Brain pericyte (primary cell): Measurements from ENCODE around the gene MMP11.

Experiments
- DNase-seq: peaks from one replicate; pipeline ENCODE4 v3.0.0-alpha.2; 2012; ENCODE audit warnings: low read depth, low spot score

MMP11 gene

DNA sequence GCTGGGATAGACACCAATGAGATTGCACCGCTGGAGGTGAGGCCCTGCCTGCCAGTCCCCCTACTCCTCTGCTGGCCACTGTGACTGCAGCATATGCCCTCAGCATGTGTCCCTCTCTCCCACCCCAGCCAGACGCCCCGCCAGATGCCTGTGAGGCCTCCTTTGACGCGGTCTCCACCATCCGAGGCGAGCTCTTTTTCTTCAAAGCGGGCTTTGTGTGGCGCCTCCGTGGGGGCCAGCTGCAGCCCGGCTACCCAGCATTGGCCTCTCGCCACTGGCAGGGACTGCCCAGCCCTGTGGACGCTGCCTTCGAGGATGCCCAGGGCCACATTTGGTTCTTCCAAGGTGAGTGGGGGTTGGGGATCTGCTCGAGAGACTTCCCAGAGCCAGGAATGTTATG, 8.4 kb downstream of the MMP11 start:
- DNase-seq: no peak

DNA sequence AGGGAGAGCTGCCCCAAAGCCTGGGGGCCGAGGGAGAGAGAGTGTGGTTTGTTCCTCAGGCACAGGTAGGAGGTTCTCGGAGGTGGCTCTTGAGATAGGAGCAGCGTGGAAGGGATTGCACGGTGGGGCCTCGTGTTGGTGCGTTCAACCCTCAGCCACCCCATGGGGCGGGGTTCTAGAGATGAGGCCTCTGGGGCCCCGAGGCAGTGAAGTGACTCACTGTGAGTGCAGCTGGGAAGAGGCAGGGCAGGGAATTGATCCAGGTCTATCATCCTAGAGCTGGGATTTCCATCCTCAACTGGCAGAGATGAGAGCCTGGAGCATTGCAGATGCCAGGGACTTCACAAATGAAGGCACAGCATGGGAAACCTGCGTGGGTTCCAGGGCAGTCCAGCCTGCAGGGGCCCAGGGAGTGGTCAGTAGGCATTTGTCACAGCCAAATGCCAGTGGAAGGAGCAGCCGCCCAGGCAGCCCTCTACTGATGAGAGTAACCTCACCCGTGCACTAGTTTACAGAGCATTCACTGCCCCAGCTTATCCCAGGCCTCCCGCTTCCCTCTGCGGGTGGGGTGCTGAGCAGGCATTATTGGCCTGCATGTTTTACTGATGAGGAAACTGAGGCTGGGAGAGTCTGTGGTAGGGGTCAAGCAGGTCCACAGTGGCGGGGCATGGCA, 9.0 kb downstream of the MMP11 start:
- DNase-seq: no peak

DNA sequence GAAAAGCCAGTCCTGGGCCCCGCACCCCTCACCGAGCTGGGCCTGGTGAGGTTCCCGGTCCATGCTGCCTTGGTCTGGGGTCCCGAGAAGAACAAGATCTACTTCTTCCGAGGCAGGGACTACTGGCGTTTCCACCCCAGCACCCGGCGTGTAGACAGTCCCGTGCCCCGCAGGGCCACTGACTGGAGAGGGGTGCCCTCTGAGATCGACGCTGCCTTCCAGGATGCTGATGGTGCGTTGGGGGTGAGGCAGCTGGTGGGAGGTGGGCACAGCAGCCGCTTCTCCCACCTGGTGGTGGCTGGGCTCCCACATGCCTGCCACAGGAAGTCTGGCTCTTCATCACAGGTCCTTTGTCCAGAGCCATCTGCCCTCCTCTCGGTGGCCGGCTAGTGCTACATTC, 9.6 kb downstream of the MMP11 start:
- DNase-seq: no peak

DNA sequence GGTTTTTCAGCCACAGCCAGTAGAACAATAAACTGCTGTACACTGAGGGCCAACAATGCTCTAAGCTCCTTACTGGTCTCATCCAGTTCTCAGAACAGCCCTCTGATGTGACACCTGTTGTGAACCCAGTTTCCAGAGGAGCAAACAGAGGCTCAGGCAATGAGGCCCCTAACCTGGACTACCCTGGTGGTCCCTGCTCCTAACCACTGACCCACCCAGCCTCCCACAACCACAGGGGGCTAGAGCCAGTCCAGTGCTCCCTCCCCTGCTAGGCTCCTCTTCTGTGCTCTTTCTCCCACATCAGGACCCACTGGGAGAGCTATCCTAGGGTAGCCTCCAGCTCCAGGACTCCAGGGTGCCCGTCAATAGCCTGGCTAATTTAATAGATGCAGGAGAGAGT, 10.1 kb downstream of the MMP11 start:
- DNase-seq: no peak

DNA sequence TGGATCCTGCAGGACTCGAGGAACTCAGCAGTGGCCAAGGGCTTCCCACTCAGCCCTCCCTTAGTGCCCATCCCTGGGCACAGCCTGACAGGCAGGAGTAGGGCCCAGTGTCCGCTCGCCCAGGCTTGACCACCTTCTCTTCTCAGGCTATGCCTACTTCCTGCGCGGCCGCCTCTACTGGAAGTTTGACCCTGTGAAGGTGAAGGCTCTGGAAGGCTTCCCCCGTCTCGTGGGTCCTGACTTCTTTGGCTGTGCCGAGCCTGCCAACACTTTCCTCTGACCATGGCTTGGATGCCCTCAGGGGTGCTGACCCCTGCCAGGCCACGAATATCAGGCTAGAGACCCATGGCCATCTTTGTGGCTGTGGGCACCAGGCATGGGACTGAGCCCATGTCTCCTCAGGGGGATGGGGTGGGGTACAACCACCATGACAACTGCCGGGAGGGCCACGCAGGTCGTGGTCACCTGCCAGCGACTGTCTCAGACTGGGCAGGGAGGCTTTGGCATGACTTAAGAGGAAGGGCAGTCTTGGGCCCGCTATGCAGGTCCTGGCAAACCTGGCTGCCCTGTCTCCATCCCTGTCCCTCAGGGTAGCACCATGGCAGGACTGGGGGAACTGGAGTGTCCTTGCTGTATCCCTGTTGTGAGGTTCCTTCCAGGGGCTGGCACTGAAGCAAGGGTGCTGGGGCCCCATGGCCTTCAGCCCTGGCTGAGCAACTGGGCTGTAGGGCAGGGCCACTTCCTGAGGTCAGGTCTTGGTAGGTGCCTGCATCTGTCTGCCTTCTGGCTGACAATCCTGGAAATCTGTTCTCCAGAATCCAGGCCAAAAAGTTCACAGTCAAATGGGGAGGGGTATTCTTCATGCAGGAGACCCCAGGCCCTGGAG, 10.9 kb downstream of the MMP11 start:
- DNase-seq: no peak

DNA sequence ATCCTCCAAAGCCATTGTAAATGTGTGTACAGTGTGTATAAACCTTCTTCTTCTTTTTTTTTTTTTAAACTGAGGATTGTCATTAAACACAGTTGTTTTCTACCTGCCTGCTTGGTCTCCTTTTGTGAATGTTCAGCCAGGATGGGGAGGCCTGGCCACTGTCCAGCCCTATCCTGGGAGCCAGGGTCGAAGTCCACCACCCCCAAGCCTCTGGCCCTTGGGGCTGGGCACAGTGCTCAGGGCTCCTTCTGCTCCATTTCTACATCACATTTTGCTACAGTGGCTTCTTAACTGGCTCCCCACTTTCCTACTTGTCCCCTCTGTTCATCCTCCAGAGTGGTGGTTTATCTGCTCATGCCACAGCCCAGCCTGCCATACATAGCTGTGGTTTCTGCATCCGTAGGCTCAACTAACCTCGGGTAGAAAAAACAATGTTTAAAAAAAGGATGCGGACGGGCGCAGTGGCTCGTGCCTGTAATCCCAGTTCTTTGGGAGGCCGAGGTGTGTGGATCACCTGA, 11.6 kb downstream of the MMP11 start:
- no peak for DNase-seq

DNA sequence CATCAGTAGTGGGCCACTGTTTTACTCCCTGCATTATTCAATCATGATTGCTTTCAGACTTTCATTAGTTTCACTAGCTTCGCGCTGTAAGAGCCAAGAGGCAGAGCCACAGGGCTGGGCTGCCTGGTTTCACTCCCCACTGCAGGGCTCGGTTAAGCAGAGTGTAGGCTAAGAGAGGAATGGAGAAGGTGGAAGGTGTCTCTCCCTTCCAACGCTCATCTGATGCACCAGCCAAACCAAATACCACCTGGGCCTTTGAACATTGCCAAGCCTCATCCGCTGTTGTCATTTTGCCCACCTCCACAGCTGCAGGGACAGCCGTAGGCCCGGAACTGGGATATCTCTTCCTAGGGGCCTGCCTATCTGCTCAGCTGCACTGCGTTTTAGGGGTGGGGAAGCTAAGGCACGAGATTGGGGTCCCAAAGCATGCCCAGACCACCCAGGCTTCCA, 13.6 kb downstream of the MMP11 start:
- DNase-seq: no peak

DNA sequence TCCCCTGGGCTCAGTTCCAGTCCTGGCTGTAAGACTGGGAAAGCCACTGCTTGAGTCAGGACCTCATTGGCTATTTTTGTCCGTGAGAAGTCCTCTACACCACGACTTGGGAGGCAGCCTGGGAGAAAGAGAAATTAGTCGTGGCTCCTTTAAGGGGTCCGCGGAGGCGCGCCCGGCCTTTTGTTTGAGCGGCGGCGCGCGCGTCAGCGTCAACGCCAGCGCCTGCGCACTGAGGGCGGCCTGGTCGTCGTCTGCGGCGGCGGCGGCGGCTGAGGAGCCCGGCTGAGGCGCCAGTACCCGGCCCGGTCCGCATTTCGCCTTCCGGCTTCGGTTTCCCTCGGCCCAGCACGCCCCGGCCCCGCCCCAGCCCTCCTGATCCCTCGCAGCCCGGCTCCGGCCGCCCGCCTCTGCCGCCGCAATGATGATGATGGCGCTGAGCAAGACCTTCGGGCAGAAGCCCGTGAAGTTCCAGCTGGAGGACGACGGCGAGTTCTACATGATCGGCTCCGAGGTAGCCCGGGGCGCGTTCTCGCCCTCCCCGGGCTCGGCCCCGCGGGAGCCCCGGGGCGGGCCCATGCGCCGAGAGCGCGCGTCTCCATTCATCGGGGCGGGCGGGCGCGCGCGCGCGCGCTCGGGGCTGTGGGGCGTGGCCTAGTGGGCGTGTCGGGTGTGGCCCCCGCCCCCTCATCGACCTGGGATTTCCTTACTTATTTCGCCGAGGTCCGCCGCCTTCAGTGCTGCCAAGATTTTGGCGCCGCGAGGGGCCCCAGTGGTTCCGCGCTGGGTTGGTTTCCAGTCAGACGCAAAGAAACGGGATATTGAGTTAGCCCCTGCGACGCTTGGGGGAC, 14.3 kb downstream of the MMP11 start, which contains the start of gene SMARCB1:
Gene SMARCB1 (plus strand): TSS at position 215 of the 848 bp plus-strand sequence. CDS start 204 bp downstream, at position 419.
- DNase-seq: no peak

DNA sequence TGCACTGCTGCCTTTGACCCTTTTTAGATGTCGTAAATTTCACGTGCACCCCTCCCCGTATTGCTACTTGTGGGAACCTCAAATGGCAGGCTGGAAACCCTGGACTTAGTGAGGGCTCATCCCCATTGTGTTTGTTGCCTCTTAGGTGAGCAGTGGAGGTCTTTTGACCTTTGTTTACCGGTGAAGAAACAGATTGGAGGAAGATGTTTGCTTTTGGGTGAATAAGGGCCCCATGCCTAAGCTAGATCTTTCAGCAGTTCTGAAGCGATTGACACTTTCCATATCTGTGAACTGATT, 14.9 kb downstream of the MMP11 start:
- DNase-seq: no peak

DNA sequence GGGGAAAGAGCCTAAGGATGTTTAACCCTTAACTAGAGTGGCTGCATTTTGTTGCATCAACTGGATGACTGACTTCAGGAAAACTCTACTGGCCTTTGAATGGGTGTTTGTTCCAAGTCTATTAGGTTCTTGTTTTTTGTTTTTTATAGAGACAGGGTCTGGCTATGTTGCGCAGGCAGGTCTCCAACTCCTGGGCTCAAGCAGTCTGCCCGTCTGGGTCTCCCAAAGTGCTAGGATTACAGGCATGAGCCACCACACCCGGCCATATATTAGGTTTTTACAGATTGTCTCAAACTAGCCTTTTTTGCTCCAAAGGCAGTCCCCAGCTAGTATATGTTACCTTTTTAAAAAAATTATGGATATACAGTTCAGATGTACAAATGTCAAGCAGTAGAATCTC, 15.3 kb downstream of the MMP11 start:
- no peak for DNase-seq

DNA sequence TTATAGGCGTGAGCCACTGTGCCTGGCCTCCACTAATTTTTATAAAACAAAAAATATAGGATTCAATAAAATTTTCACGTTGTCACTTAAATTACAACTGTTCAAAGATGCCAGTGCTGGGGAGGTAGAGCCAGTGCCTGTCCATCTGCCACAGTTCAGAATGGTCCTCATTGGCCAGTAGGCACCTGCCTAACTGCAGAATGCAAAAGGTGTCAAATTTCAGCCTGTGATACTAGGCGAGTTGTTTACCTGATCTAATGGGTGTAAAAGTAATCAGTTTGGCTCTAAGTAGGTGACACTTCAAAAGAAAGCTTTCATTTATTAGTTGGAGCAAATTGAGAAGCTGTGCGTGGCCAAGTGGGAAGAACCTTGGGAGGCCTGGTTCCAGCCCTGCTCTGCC, 16.5 kb downstream of the MMP11 start:
- no peak for DNase-seq

DNA sequence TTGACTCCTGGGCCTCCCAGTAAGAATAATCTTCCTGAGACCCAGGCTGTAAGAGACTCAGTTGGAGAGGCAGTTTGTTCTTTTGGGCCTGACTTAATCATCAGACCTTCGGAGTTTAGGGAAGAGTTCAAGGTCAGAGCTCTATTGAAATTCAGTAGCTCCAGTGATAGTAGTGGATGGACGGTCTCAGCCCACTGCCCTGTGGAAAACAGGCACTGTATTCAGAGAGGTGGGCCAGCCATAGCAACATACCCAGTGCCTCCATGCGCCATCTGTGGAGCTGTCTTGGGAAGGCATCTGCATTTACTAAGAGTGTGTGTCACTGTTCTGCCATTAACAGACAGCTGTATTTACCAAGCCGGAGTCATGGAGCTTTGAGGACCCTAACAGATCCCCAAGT, 17.0 kb downstream of the MMP11 start:
- no peak for DNase-seq

DNA sequence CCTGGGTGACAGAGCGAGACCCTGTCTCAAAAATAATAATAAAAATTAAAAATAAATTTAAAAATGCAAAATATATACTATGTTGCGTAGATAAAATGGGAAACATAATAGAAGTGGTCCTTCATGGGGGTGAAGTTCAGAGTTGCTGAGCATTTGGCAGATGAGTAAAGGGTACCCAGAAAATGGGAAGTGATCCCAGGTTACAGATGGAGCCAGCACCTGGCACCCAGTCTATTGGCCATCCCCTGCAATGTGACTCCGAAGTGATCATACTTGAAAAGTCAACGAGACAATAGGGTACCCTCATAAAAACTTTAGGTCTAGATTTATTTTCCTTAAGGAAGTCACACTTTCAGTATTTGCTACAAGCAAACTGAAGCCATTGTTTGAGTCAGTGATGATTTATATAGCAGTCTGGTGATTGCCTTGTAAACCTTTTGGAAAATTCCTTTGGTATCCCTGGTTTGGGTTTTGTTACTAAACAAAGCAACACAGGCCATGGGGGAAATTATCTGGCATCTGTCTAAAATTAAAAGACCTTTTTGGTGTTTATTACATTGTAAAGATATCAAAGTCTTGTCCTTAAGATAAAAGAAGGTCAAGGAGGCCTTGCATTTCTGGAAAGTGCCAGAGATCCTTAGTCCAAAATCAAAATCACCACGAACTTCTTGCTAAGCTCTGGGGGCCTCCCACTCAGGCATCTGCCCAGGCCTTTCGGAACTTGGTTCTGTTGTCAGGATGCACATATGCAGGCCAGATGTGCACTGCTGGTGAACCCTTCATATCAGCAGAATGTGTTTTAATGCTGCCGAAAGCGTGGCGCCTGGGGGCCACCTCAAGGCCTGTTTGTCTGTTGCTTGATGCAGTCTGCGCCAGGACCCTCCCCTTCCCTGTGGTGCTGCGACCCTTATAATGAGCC, 18.4 kb downstream of the MMP11 start:
- DNase-seq: no peak

DNA sequence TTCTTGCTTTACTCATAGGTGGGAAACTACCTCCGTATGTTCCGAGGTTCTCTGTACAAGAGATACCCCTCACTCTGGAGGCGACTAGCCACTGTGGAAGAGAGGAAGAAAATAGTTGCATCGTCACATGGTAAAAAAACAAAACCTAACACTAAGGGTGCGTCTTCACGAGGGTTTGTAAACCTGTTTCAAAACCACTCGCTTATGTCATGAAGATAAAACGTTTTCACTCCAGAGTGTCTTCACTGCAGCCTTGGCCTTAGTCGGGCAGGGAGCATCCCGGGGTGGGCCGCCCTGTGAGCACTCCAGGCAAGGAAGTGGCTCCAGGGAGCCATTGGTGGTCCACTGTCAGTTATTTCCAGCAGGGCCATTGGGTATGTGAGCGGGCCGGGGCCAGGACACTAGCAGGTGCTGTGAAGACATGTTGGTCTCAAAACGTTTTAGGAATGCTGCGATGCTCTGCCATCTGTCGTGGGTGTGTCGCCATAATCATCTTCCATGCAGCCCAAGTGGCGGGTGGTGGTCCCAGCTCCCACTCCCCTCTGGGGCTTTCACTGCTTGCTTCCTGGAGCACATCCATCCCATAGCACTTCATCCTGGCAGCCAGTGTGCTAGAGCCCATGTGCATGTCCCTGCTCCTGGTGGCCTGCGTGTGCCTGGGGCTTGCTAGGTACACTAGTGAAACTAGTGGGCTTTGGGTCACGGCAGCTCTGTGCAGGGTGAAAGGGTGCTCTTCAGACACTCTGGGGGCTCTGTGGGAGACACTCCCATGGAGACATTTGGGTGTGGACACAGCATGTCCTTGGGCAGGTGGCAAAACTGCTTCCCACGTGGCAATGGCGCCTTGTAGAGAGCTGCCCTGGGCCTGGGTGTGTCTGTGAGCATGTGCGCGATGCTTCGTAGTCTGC, 19.3 kb downstream of the MMP11 start:
- no peak for DNase-seq

DNA sequence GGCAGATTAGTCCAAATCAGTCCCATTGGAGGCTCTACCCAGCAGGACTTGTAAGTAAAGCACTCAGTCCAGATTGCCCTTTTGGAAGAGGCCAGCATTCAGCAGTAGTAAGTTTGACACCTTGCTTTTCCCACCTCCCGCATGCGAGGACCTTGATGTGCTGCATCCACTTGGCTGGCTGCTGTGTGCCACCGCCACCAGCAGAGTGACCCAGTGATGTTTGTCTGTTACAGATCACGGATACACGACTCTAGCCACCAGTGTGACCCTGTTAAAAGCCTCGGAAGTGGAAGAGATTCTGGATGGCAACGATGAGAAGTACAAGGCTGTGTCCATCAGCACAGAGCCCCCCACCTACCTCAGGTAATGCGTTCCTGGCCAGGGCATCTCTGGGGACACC, 20.7 kb downstream of the MMP11 start:
- no peak for DNase-seq

DNA sequence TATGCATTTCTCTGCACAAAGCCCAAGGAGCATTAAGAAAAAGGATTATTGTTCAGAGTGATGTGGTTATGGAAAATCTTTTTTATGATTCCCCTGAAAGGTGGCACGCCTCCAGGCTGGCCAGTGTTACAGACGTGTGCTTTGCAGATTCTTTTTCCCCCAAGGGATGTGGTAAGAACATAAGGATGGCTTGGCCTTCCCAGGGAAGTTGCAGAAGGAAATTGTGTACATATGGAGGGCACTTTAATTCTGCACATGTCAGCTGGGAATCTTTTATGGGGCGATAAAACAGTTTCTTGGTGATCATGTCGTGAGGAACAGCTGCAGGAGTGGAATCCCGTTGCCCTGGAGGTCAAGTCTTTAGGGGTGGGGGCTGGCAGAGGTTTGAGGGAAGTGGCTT, 23.8 kb downstream of the MMP11 start:
- DNase-seq: no peak

DNA sequence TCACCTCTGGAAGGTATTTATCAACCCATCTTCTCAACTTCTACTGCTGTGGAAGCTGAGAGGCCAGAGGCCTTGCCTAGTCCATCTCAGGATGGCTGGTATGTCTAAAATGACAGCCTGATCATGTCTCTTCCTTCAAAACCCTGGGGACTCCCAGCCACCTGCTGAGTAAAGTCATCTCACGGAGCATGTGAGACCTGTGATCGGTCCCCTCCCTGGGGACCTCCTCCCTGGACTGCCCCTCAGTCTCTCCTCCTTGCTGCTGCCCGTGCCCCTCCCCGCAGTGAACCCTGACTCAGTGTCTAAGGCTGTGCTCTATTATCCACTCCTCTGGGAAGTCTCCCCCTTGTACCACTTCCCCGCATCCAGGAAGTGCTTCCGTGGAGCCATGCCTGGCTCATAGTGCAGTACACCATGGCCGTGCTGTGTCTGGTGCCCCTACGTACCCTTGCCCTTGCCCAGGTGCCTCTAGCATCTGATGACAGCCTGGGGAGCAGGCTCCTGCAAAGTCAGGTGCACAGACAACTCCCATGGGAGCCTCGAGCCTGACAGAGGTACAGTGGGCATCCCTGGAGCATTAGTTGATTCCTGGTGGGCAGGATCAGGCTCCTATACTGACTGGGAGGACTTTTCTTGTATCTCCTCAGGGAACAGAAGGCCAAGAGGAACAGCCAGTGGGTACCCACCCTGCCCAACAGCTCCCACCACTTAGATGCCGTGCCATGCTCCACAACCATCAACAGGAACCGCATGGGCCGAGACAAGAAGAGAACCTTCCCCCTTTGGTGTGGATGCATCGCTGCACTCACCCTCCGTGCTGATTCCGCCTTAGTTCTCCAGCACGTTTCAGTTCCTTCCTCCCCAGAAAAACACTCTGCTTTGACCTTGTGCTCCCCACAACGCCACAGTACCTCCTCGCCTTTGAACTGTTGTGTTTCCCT, 27.9 kb downstream of the MMP11 start:
- no peak for DNase-seq

DNA sequence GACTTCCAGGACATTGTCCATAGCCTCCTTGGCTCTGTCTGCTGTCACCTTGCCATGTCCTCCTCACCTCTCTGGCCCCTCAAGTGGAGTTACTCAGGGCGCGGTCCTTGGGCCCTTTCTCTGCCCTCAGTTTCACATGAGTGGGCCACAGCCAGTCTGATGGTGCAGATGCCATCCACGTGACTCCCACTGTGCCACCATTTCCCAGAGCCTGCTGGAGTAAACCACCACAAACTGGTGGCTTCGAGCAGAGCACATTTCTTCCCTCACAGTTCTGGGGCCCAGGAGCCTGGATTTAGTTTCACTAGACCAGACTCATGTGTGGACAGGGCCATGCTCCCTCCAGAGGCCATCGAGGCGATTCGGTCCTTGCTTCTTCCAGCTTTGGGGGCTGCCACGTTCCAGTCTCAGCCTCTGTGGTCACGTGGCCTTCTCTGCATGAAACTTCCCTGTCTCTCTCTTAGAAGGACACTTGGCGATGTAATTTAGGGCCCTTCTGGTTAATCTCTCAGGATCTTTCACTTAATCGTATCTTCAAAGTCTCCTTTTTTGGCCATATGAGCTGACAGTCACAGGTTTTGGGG, 28.7 kb downstream of the MMP11 start:
- DNase-seq: no peak
